ENCODE results near the gene KIT.

Gene KIT

DNA sequence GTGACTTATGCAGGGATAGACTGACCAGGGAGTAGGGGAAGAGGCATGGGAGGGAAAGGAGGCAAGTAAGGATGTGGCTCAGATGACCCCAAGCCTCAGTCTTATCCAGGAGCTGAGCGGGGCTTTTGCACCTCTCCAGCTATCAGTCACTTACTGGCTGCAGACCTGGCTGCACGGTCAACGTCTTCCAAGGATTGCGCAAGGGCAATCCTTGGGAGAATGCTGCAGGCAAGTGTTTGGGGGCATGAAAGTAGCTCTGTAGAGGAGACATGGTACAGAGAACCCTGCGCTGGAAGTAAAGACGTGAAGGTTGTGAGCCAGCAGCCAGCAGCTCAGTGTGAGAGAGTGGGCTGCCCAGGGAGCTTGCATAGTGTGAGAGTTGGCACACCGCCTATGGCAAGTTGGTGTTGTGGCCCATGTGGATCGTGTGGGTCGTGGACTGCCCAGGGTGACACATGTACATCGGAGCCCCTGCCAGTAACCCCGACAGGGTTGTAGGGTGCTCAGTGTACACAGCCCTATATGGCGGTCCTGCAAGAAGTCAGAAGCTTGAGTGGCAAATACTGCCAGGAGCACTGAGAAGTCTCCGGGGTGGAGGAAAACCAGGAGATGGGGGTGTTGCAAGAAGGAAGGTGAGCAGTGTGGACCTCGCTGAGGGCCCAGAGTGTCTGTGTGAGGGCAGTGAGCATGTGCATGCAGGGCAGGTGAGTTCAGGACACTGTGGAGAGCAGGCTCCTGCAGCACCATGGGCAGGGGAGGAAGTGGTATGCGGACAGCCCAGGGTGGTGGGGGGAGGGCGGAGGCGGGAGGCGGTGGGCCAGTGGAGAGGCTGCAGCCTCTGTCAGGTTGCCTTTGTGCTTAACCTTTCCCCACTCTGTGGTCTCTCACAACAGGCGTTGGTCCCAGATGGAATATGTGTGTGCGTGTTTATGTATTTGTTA, 50.9 kb downstream of the KIT start:
- no peak for DNase-seq

DNA sequence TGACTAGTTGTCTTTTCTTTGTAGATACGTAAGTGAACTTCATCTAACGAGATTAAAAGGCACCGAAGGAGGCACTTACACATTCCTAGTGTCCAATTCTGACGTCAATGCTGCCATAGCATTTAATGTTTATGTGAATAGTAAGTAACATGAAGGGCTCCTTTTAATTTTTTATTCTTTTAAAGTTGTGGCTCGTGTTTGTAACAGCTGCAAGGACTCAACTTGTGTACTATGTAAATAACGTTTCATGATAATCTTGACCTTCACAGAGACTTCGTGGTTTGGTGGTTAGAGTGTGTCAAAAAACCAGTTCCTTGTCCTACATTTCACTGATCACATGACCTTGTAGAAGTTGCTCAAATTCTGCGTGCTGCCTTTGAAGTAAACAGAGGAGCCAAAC, 51.6 kb downstream of the KIT start:
- DNase-seq, result peak; percentile 9 to 48 (median 23)

DNA sequence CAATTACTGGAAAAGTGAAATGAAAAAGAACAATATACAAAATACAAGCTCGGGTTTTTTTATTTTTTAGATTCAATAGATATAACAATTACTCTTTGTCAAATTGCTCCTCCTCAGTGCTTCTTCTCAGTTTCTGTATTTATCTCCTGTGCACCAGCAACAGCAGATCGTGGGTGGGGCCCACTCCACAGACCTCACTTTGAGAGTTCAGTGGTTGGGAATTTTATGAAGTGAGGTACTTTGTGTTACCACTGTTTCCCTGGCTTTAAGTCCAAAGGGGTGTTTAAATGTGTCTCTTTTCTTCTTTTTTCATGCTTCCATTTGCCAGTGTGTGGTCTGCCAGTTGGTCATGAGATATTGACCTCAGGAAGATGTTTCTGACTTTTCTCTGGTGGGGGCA, 54.4 kb downstream of the KIT start:
- DNase-seq, result no peak

DNA sequence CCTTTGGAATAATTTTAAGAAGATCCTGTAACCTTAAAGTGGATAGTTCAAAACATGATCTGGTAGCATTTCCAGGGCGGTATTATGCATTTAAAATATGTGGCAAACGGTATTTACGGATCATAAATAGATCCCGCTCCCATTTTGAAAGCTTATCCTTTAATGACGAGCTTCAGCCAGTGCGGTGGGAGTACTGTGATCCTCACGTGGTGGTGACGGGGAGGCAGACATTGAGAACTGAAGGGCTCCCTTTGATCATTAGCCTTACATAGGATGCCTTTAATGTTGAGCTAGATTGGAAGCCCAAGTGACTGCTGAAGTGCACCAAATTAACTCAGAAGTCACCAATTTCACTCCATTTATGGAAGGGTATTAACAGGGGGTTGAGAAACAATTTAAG, 56.9 kb downstream of the KIT start:
- no peak for DNase-seq

DNA sequence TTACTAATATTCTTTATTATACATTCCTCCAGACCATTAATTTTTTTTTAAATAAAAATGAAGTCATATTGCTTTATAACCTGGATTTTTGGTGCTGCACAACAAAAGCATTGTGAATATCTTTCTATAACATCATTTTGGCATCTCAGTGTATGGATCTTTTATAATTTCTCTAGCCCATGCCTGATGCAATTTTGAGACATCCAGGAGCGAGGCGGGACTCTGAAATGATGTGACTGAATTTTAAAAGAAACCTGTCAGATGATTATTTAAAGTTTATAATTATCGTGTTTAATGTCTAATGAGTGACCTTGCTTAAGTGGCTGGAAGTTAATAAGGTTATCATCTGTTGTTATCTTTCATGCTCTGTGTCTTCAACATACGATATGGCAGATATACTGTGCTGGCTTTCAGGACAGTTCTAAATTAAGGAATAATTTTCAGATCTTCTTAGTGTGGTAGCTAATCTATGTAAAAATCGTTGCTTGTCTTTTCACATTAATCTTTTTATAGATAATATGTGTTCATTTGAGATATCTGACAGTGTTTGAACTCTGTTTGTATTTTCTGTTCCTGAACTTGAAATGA, 58.8 kb downstream of the KIT start:
- DNase-seq, result no peak

DNA sequence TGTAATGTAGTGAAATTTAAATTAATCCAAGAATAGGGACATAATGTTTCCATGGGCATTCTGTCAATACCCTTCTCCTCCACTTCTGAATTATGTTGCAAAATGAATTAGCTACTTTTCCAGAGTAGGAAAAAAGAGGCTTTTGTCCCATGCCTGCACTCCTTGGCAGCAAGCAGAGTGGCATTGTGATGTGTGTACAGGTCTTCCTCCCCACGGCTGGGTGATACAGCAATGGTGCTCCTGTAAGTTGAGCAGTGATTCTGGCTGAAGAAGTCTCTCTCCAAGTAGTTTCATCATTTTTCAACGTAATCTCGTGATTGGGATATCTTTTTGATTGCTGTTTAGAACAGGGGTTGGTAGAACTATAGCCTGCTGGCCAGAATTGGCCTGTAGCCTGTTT, 59.9 kb downstream of the KIT start:
- no peak for DNase-seq

DNA sequence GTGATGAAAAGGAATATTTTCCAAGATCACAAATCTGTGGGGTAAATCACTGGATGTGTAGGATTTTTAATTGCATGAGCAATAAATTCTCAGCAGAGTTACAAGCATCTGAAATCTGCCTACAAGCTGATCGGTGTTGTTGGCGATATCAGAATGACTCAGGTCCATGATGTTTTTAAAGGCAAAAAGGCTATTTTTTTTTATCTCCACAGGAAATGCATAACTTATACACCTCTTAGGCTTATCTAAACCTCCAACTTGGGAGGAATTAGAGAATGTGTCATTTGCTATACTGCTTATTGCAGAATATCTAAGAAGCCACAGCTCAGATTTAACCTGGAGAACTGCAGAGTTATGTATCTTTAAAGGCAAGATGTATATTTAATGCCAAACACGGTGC, 61.6 kb downstream of the KIT start:
- DNase-seq, result no peak

DNA sequence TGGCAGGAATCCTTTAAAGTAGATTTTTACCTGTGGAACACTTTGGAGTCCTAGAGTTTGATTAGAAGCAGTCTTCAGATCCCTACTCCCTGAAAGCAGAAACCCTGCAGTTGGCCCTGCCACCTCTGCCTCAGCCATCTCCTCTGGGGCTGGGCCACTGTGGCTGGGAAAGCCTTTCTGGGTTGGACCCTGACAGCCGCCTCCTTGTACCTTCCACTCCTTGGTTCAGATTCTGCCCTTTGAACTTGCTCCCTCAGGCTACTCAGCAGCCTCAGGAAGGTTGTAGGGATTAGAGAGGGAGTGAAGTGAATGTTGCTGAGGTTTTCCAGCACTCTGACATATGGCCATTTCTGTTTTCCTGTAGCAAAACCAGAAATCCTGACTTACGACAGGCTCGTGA, 65.5 kb downstream of the KIT start:
- DNase-seq, result no peak

DNA sequence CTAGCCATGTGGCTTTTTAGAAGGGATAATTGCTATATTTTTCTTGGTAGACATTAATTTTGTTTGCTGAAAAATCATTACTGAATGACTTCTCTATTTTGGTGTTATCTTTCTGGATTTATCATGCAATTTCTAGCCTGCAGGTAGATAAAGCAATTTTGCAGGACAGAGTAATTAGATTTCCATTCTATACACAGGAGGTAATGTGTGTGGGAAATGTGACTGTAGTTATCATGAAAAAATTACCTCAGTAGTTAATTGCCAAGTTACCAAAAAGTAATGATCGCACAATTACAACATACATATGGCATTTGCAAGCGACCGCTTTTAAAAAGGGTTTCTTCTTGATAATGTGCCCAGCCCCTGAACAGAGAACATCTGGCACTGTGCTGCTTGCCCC, 66.1 kb downstream of the KIT start:
- no peak for DNase-seq

DNA sequence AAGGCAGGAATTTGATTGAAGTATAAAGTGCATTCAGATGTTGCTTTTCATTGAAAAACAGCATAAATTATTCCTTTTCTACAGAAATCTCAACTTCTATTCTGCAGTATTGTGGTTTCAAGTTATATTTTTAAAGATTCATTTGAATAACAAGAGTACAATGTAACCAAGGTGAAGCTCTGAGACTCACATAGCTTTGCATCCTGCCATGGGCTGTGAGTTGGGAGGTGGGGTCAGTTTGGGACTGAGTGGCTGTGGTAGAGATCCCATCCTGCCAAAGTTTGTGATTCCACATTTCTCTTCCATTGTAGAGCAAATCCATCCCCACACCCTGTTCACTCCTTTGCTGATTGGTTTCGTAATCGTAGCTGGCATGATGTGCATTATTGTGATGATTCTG, 69.2 kb downstream of the KIT start:
- no peak for DNase-seq

DNA sequence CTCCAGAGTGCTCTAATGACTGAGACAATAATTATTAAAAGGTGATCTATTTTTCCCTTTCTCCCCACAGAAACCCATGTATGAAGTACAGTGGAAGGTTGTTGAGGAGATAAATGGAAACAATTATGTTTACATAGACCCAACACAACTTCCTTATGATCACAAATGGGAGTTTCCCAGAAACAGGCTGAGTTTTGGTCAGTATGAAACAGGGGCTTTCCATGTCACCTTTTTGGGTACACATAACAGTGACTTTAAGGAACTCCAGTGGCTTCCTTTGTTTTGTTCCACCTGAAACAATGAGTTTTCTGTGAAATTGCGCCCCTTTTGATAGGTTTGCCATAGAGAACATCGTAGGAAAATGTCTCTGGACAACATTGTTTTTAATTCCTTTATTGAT, 69.6 kb downstream of the KIT start:
- peak; percentile 21 to 31 (median 25) for DNase-seq

DNA sequence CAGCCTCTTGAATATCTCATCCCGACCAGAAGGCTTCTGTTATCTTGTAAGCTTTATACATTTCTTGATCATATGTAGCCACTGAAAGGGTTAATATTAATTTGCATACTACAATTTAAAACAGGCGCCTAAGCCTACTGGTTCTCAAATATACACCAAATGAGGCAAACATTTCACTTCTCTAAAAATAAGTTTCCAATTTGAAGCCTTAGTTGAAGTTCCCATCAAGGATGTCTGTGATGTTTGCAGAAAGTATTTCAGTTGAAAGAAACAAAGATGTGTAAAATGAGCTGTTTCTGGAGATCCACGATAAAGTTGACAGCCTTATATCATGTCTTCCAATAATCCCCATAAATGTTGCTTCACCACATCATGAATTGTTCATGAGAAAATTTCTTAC, 70.6 kb downstream of the KIT start:
- no peak for DNase-seq

DNA sequence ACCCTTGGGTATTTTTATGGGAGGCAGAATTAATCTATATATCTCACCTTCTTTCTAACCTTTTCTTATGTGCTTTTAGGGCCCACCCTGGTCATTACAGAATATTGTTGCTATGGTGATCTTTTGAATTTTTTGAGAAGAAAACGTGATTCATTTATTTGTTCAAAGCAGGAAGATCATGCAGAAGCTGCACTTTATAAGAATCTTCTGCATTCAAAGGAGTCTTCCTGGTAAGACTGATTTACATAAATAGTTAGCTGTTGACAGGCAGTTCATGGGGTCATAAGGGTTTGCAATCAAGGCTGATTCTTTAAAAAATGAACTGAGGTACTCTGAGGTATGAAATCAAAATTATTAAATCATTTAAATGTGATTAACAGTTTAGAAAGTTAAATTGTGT, 71.5 kb downstream of the KIT start:
- DNase-seq, result no peak

DNA sequence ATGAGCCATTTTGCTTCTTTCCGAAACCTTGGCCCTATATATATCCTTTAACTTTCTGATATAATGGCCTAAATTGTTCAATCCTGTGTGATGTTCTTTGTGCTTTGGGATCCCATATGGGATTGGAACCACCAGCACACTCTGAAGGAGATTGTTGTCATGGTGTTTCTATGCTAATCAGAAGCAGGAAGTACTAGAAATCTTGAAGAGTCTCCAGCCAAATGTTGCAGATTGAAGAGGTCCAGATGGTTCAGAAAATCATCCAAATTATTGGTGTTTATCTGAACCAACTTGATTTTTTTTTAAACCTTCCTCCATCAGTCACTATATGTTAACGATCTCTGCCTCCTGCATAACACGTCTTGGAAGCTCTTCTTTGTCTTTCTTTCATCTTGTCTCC, 72.8 kb downstream of the KIT start:
- DNase-seq, result no peak

DNA sequence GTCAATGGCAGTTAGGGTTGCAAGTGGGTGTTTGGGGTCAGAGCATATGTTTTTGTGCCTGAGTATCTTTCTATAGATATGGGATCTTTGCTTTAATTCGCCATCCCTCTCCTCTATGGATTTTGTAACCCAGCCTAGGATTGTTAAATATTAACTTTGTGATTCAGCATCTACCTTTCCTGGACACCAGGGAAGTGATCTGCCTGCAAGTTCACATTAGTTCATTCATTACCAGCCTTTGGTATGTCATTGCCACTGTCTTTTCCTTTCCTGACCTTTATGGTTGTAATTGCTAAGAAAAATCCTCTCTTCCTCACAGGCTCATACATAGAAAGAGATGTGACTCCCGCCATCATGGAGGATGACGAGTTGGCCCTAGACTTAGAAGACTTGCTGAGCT, 73.8 kb downstream of the KIT start:
- DNase-seq, result no peak

DNA sequence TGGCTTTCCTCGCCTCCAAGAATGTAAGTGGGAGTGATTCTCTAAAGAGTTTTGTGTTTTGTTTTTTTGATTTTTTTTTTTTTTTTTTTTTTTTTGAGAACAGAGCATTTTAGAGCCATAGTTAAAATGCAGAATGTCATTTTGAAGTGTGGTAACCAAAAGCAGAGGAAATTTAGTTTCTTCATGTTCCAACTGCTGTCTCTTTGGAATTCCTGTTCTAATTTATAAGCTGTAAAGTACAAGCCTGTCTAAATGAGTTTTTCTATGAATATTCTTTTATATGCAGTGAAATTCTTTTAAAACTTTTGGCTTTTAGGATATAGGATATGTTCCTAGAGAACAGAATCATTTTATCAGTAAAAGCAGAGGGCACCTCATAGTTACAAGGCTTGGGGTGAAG, 74.2 kb downstream of the KIT start:
- DNase-seq, result no peak

DNA sequence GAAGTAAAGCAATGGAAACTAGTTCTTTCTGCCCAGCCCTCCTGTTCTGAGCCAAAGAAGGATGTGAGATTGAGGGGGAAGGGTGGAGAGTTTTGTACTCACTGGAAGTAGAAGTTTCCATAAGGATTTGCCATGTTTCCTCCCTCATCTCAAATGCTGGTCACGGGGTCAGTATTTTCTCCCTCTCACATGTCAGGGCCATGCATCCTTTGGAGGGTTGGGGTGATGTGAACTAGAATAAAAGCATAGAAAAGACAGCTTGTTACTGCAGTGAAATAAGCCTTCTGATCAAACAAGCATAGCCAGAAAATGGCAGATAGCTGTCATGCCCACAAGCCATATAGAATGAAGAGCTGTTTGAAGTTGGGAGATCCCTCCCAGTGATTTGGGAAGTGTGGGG, 79.7 kb downstream of the KIT start:
- DNase-seq, result no peak

DNA sequence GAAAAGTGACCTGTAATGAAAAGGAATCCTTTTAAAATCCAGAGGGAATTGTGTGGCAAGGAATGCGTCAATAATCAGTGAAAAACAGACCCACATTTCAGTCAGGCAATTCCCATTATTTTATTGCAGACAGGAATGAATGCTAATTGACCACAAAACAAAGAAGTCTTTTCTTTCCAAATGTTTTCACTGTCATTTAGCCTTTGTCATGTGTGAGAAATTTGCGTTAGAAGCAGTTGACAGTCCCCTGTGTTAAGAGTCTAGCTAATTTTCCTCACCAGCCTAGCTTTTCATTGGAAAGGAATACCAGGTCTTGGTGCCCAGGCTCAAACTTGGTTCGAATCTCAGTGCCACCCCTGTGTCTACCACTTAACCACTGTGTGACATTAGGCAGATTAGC, 83.4 kb downstream of the KIT start:
- no peak for DNase-seq

DNA sequence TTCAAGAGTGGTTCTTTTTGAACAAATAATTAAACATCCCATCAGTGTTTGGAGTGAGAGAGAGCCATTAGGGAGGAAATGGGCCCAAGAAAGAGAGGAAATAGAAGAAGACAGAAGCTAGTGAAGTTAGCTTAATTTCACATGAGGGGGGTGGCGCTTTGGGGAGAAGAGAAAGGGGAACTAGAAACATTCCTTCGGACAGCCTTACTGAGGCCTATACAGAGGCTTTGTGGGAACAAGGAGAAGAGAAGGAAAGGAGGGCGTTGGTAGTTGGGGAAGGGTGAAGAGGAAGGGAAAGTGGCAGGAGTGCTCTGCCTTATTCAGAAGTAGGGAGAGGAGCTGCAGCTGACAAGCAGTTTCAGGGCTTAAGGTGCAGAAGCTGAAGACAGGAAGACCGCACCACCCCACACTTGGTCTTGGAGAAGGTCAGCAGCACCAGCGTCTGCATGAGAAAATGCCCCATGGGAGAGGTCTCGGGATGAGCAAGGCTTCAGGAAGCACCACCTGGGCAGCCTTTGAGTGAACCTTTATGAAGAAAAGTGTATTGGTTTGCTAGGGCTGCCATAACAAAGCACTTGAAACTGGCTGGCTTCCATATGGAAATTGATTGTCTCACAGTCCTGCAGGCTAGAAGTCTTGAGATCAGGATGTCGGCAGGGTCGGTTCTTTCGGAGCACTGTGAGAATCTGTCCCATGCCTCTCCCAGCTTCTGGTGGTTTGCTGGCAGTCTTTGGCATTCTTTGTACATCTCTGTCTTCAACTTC, 85.1 kb downstream of the KIT start:
- peak; percentile 59 to 65 (median 62) for DNase-seq

DNA sequence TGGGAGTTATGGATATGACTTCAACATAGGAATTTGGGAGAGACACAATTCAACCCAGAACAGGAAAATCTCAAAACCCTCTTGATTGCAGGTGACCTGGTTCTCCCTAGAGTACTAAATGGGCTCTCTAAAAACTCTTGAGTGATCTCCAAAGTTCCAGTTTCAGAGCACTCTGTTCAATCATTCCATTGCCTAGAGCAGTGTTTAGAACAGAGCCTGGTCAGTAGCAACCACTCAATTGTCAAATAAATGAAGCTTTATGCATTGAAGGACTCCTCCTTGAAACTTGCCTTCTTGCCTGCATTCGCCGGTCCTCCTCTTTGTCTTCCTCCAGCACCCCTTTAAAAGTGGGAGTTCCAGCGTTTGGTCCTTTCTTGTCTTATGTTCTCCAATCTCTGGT, 85.8 kb downstream of the KIT start:
- no peak for DNase-seq

DNA sequence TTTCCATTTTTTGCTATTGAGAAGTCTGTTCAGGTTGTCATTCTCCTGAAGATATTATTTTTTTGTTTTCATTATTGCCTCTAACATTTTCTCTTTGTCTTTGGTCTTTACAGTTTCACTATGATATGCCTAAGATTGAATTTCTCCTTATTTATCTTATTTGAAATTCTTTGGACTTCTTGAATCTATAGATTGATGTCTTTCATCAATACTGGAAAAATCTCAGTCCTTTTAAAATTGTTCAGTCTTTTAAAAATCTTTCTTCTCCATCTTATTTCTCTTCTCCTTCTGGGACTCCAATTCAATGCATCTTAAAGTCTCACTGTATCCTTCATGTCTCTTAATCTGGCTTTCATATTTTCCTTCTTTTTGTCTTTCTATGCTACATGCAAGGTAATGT, 86.7 kb downstream of the KIT start:
- no peak for DNase-seq

DNA sequence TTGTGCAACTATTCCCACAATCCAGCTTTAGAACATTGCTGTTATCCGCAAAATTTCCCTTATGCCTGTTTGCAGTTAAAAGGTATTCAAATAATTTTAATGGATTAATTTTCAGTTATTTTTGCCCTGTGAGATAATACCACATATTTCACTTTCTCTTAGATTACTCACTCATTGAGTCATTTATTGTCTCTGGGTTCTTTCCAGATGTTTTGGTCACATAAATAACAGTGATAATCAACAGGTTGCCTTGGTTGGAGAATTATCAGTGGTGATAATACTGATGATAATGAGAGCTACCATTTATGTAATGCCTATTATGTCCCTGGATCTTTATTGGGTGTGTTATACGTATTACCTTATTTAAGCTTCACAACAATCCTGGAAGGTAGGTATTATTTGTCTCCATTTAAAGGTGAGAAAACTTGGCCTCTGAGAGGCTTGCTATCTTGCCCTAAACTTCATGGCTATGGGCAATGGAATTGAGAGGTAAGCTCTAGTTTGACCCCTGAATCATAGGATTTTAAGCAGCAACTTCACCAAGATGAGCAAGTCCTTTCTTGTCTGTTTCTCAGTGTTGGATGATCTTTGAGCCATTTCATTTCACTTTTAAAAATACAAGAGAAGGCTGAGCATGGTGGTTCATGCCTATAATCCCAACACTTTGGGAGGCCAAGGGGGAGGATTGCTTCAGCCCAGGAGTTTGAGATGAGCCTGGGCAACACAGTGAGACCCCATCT, 87.4 kb downstream of the KIT start:
- no peak for DNase-seq

DNA sequence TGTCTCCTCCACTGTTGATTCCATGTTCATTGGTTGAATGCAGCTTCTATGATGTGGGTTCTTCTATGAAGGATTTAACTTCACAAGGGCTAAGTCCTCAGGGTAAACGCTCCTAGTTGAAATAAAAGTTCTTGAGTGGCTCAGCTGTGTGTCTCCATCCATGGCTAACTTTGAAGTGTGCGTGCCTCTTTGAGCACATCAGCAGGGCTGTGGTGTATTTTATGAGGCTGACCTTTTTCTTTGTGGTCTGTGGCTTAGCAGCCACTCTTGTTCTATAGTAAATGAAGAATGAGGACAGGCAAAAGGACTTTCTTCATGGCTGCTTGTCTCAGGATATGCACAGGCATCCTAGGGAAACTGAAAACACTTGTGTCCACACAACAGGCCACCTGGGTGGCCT, 88.5 kb downstream of the KIT start:
- no peak for DNase-seq

Data from suppressor macrophage treated with lipopolysaccharide for 1 hour (primary cell).